ENCODE data around the gene YTHDF1.

YTHDF1 gene

DNA sequence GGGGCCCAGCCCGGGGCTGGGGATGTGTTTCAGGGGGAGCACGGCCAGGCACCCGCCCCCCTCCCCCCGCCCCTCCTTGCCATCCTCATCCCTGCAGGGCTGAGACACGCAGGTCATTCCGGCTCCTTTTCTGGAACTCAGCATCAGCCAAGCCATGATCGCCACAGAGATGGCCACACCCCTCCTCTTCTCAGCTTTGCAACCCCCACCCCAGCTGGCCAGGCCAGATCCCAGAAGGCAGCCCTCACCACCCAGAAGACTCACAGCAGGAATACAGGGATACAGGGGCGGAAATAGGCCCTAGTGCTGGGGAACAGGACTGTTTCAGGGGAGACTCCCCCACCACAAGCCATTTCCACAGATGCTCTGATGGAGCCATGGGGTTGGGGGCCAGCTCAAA, 33.5 kb downstream of the YTHDF1 start:
- DNase-seq: no peak

GRCh38 chr20:63181226-63181625, 34.7 kb downstream of the YTHDF1 start:
- no peak for DNase-seq

DNA sequence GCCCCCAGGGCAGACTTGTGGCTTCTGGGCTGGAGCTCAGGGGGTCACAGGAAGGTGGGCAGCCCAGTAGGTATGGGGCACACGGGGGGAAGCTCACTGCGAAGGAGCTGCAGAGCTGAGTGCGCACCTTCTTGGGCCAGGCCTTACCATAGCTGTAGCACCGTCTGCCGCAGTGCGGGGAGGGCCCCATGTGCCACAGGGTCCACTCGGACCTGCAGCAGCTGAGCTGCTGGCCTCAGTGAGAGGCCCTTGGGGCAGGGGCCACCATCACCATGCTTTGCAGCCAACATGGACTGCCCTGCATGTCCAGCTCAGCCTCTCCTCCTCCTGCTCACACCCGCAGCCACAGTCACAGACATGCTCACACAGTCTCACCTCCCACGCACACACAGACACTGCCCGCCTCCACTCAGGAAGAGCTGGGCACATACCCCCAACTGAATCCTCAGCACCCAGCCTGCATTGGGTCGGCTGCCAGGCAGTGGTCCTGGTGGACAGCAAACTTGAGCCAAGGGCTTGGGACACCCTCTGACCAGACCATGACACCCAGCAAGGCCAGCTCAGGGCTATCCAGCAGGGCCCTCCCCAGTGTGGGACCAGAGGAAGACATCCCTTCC, 35.3 kb downstream of the YTHDF1 start:
- no peak for DNase-seq

GRCh38 chr20:63179687-63180568, 36.0 kb downstream of the YTHDF1 start:
- DNase-seq: no peak

DNA sequence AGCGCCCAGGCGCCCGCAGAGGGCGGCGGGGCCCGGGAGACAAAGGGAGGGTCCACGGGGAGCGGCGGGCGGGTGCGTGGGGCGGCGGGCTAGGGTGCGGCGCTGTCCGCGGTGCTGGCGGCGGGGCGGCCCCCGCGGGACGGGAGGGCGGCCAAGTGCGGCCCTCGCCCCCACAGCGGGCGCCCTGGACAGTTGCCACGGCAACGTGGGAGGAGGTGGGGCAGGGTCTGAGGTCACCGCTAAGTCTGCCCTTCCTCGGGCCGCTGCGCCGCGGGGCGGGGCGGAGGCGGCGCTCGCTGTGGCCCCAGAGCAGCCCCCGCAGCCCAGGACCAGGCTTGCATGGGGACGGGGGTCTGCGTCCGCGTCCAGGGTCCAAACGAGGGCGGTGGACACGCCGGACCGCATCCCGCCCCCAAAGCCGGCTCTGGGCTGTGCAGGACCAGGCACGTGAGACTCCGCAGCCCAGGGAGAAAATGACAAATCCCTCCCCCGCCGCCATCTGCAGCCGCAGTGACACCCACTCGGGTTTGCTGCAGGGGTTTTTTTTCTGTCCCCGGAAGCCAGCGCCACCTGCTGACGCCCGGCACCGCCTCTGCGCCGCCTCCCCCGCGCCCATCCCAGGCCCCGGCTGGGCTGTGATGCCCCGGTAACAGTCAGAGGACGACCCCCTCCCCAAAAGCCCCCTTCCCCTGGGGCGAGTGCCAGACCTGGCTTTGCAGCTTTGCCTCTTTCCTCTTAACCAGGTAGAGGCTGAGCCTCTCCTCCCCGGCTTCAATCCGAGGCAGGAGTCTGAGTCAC, 36.8 kb downstream of the YTHDF1 start:
- DNase-seq: peak; percentile 14

DNA sequence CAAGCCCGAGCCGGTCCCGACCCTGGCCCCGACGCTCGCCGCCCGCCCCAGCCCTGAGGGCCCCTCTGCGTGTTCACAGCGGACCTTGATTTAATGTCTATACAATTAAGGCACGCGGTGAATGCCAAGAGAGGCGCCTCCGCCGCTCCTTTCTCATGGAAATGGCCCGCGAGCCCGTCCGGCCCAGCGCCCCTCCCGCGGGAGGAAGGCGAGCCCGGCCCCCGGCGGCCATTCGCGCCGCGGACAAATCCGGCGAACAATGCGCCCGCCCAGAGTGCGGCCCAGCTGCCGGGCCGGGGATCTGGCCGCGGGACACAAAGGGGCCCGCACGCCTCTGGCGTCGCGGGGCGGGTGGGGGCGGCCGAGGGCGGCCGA, 37.5 kb downstream of the YTHDF1 start:
- DNase-seq: no peak

DNA sequence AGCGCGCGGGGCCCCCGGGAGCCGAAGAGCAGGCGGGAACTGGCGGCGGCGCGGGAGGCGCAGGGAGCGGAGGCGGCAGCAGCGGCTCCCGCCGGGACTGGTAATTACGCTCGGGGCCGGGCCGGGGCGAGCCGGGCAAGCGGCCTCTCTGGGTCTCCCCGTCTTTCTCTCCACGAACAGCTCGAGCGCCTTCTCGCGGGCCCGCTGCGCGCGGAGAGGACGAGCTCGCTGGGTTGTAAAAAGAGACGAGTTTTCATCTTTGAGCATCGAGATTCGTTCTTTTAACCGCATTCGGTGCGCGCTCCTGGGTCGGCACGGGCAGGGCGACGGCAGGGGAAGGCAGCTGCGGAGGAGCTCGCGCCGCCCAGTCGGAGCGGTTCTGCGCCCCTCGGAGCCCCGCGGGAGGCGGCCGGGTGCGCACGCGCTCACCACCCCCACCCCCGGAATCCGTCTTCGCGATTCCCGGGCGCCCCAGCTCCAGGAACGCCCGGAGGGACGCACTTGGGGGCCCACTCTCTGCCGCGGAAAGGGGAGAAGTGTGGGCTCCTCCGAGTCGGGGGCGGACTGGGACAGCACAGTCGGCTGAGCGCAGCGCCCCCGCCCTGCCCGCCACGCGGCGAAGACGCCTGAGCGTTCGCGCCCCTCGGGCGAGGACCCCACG, 38.0 kb downstream of the YTHDF1 start:
- no peak for DNase-seq

DNA sequence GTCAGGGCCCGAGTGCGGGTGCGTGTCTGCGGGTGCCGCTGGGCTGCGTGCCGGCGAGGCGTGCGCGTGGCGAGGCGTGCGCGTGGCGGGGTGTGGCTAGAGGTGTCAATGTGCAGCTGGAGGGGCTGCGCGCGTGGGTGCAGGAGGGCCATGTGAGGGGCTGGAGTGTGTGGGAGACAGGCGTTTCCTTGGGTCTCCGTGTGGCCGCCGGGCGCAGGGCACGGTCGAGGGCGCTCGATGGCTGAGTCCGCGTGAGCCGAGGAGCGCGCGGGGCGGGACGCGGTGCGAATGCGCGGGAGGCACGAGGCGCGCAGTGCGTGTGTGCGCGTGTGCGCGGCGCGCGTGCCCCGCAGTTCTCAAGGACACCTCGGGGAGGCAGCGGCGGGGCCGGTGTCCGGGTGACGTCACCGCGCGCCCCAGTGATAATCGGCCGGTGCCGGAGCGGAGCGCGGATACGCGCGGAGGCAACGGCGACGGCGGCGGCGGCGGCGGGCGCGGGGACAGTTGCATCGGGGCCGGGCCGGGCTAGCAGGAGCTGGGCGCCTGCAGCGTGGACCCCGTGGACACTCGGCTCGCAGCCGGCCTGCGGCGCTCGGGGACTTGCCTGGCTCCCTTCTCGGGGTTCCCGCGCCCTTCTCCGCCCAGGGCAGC, 38.7 kb downstream of the YTHDF1 start:
- DNase-seq: no peak

GRCh38 chr20:63176427-63177133, 39.4 kb downstream of the YTHDF1 start:
- no peak for DNase-seq

- no peak for DNase-seq
These were observed 39.9 kb downstream of the YTHDF1 start for GRCh38 chr20:63176034-63176426.

DNA sequence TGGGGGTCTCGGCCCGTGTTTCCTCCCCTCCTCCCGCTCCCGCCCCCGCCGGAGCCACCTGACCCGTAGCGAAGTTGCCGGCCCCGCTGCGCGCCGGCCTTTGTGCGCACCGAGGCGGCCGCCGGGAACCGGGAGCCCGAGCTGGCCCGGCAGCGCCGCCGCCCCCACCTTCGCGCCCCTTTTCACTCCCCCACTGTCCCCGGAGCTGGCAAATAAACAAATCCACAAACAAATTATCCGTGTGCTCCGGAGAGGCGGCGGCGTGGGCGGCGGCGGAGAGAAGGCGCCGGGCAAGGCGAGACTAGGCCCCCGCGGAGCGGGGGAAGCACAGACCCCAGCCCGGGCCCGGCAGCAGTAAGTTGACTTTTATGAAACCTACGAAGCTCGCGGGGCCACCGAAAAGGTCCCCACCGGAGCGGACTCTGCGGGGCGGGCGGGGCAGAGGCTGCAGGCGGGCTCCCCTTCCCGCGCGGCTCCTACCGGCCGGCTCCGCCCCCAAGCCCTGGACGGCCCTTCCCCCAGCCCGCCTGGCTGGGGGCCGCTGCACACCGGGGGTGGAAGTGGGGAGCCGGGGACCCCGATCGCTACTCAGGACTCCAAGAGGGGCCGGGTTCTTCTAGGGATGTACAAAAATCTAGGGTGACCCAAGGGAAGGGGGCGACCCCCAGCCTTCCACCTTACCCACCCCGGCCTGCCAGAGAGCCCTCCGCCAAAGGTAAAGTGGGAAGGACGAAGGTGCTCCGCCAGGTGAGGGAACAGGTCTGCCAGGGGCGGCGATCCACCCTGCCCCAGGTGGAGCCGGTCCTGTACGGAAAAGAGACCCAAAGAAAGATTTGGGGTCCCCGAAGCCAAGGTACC, 40.7 kb downstream of the YTHDF1 start:
- DNase-seq: no peak

- DNase-seq: no peak
These were observed 41.5 kb downstream of the YTHDF1 start for GRCh38 chr20:63174309-63175037.

GRCh38 chr20:63173552-63174191, 42.3 kb downstream of the YTHDF1 start:
- DNase-seq: no peak

- DNase-seq: no peak
These were observed 43.2 kb downstream of the YTHDF1 start for GRCh38 chr20:63172726-63173125.

GRCh38 chr20:63171991-63172390, 43.9 kb downstream of the YTHDF1 start:
- no peak for DNase-seq

GRCh38 chr20:63169681-63170080, 46.2 kb downstream of the YTHDF1 start:
- no peak for DNase-seq

- no peak for DNase-seq
These were observed 47.1 kb downstream of the YTHDF1 start for GRCh38 chr20:63168861-63169260.

GRCh38 chr20:63167918-63168520, 47.9 kb downstream of the YTHDF1 start:
- peak; percentile 4 for DNase-seq
